Measurements from ENCODE around the gene IGDCC3.
A peak's percentile ranks its signal among the peaks of the same experiment; 100 is the strongest.

The IGDCC3 gene

DNA sequence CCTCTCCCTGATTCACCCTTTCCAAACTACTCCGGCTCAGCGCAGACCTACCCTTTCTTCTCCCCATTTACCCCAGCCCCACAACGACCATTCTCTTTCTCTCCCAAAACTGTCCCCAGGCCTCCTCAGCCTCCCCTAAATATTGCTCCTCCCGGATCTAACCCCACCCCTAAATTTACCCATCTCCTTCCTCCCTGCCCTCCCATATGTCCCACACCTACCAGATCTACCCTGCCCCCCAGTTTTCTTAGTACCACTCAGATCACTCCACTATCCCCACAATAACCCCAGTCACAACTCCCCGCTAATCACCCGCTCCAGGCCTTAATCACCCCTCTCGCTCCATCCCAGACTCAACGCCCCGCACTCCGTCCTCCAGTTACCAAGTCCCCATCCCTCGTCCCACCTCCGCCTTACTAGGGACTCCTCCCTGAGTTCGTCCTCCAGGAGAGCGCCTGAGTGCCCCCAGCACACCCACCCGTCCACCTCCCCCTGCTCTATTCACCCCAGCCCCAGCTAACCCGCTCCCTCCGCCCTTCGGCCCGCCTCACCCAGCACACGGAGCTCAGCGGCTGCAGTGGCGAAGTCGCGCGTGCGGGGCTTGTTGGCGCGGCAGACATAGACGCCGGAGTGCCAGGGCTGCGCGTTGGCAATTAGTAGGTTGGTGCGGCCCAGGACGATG, 18.6 kb upstream of the IGDCC3 start:
- no CpG with 5 or more reads among the region's 34 CpGs for WGBS (ENCODE audit: insufficient coverage, insufficient read length)
- Histone ChIP-seq H3K4me1 (ENCODE audit: control insufficient read depth, insufficient read depth, low read length) (peaks cover 4% of the 10 kb centered on the region; the same call in 1 of the 2 replicates), H3K9me3 (ENCODE audit: control insufficient read depth, insufficient read depth, low read length) (no peaks in the 10 kb centered on the region), H3K27ac (ENCODE audit: low read length) (no peak overlapping the region), H3K36me3 (ENCODE audit: control insufficient read depth, insufficient read depth, low read length) (no peaks in the 10 kb centered on the region; the same call in 1 of the 2 replicates), H3K4me3 (ENCODE audit: low read length) (peak overlapping the region; percentile 23; the same call in 1 of the 2 replicates), H3K27me3 (ENCODE audit: control insufficient read depth, insufficient read depth, low read length) (peaks cover 10% of the 10 kb centered on the region; the same call in 1 of the 2 replicates)
- DNase-seq (ENCODE audit: low read depth, low spot score) = no peak

DNA sequence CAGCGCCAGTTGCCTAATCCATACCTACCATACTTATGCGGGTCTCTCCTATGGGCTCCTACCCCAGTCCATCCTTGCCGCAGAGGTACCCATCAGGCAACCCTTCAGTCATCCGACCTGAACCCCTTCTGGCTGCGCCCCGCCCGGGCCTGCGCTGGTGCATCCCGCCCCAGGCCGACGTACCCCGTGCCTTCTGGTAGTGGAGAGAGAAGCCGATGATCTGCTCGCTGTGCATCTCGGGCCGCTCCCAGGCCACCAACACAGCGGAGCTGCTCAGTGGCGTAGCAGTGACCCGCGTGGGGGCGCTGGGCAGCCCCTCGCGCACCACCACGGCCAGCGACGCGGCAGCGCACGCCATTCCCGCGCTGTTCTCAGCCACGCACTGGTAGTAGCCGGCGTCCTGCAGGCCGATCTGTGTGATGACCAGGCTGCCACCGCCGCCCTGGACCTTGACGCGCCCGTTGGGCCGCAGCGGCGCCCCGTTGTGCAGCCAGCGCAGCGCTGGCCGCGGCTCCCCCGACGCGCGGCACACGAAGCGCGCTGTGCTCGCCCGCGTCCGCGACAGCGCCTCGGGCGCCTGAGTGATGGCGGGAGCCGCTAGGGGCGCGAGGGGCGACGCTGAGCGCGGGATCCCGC, 17.9 kb upstream of the IGDCC3 start:
- no CpG with 5 or more reads among the region's 72 CpGs for WGBS (ENCODE audit: insufficient coverage, insufficient read length)
- no peak for DNase-seq (ENCODE audit: low read depth, low spot score)
- H3K4me3 ChIP-seq (ENCODE audit: low read length) = peak overlapping the region; percentile 25; the same call in 1 of the 2 replicates

GRCh38 chr15:65394936-65395335, 17.1 kb upstream of the IGDCC3 start:
- Histone ChIP-seq H3K9me3 (ENCODE audit: control insufficient read depth, insufficient read depth, low read length) (no peaks in the 10 kb centered on the region), H3K27me3 (ENCODE audit: control insufficient read depth, insufficient read depth, low read length) (peaks cover 10% of the 10 kb centered on the region; the same call in 1 of the 2 replicates), H3K36me3 (ENCODE audit: control insufficient read depth, insufficient read depth, low read length) (peaks cover 2% of the 10 kb centered on the region; the same call in 1 of the 2 replicates), H3K4me3 (ENCODE audit: low read length) (no peak overlapping the region), H3K4me1 (ENCODE audit: control insufficient read depth, insufficient read depth, low read length) (no peaks in the 10 kb centered on the region), H3K27ac (ENCODE audit: low read length) (no peak overlapping the region)
- WGBS (ENCODE audit: insufficient coverage, insufficient read length) = no CpG with 5 or more reads among the region's 9 CpGs
- DNase-seq (ENCODE audit: low read depth, low spot score) = no peak

More for the DNA sequence above, 17.9 kb upstream of the IGDCC3 start:
- Histone ChIP-seq H3K27ac (ENCODE audit: low read length) (no peak overlapping the region), H3K9me3 (ENCODE audit: control insufficient read depth, insufficient read depth, low read length) (no peaks in the 10 kb centered on the region), H3K27me3 (ENCODE audit: control insufficient read depth, insufficient read depth, low read length) (peaks cover 10% of the 10 kb centered on the region; the same call in 1 of the 2 replicates), H3K4me1 (ENCODE audit: control insufficient read depth, insufficient read depth, low read length) (peaks cover 1% of the 10 kb centered on the region; the same call in 1 of the 2 replicates), H3K36me3 (ENCODE audit: control insufficient read depth, insufficient read depth, low read length) (no peaks in the 10 kb centered on the region; the same call in 1 of the 2 replicates)

DNA sequence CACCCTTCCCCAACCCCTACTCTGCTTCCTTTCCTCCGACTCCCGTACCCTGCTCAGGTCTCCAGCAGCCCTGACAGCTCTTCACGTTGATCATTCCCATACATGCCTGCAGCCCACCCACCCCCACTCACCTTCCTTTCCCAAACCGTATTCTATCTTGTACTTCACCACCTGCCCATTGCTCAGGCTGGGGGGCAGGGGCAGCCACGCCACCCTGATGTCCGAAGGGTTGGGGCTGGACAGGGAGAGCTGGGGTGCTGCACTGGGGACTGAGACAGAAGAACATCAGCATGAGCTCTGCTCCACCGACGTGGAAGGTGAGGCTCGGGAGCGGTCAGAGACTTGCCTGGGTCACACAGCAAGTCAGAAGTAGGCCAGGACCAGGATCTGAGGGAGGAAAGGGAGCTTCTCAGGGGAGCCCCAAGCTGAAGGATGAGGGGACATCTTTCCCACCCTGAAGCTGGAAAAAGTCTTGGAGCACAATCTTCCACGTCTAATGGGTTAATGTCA, 16.5 kb upstream of the IGDCC3 start:
- Histone ChIP-seq H3K4me1 (ENCODE audit: control insufficient read depth, insufficient read depth, low read length) (no peaks in the 10 kb centered on the region), H3K27me3 (ENCODE audit: control insufficient read depth, insufficient read depth, low read length) (peaks cover 10% of the 10 kb centered on the region; the same call in 1 of the 2 replicates), H3K9me3 (ENCODE audit: control insufficient read depth, insufficient read depth, low read length) (no peaks in the 10 kb centered on the region), H3K4me3 (ENCODE audit: low read length) (no peak overlapping the region), H3K36me3 (ENCODE audit: control insufficient read depth, insufficient read depth, low read length) (peaks cover 2% of the 10 kb centered on the region; the same call in 1 of the 2 replicates), H3K27ac (ENCODE audit: low read length) (no peak overlapping the region)
- DNase-seq (ENCODE audit: low read depth, low spot score) = no peak
- WGBS (ENCODE audit: insufficient coverage, insufficient read length) = 100% methylated on average over 1 of the region's 11 CpGs

DNA sequence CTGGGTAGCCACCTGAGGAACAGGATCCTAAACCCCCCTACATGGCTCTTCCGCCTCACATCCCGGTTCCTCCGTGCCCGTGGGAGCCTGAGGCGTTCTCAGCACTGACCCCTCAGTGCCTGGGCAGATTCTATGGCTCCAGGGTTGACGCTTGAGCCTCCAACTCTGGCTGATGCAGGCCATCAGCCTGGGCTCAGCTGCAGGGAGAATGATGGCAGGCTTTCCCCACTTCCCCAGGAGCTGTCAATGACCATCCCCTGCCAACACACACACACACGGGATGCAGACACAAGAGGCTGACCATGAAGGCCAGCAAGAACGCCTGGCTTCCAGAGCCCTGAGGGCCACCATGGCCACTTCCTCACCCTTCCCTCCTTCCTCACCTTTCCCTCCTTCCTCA, 15.8 kb upstream of the IGDCC3 start:
- peaks cover 8% of the 10 kb centered on the region for H3K36me3 ChIP-seq (ENCODE audit: control insufficient read depth, insufficient read depth, low read length)
- no peaks in the 10 kb centered on the region for H3K4me1 ChIP-seq (ENCODE audit: control insufficient read depth, insufficient read depth, low read length)
- no peaks in the 10 kb centered on the region for H3K9me3 ChIP-seq (ENCODE audit: control insufficient read depth, insufficient read depth, low read length)
- peaks cover 10% of the 10 kb centered on the region; the same call in 1 of the 2 replicates for H3K27me3 ChIP-seq (ENCODE audit: control insufficient read depth, insufficient read depth, low read length)
- DNase-seq (ENCODE audit: low read depth, low spot score) = no peak
- H3K4me3 ChIP-seq (ENCODE audit: low read length) = no peak overlapping the region
- H3K27ac ChIP-seq (ENCODE audit: low read length) = no peak overlapping the region
- WGBS (ENCODE audit: insufficient coverage, insufficient read length) = no CpG with 5 or more reads among the region's 8 CpGs

DNA sequence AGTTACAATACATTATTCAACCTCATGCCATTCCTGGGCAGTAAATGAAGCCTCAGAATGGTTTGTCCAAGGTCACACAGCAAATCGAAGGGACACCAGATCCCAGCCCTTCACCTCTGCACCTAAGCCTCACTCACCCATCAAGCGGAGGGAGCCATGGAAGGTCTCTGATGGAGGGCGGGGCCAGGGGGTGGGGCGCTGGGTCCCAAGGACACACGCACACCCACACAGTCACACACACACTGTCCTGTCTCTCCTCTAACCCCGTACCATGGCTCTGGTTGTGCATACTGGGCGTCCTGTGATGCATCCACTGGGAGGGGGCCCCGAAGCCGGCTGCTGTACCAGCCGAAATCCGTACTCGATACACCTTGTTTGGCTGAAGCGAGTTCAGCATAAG, 15.3 kb upstream of the IGDCC3 start:
- H3K27ac ChIP-seq (ENCODE audit: low read length) = no peak overlapping the region
- peaks cover 10% of the 10 kb centered on the region; the same call in 1 of the 2 replicates for H3K27me3 ChIP-seq (ENCODE audit: control insufficient read depth, insufficient read depth, low read length)
- H3K4me1 ChIP-seq (ENCODE audit: control insufficient read depth, insufficient read depth, low read length) = no peaks in the 10 kb centered on the region
- no peak overlapping the region for H3K4me3 ChIP-seq (ENCODE audit: low read length)
- H3K9me3 ChIP-seq (ENCODE audit: control insufficient read depth, insufficient read depth, low read length) = no peaks in the 10 kb centered on the region
- peaks cover 11% of the 10 kb centered on the region for H3K36me3 ChIP-seq (ENCODE audit: control insufficient read depth, insufficient read depth, low read length)
- WGBS (ENCODE audit: insufficient coverage, insufficient read length) = no CpG with 5 or more reads among the region's 13 CpGs
- DNase-seq (ENCODE audit: low read depth, low spot score) = no peak

GRCh38 chr15:65392368-65392767, 14.6 kb upstream of the IGDCC3 start:
- Histone ChIP-seq H3K4me3 (ENCODE audit: low read length) (no peak overlapping the region), H3K4me1 (ENCODE audit: control insufficient read depth, insufficient read depth, low read length) (no peaks in the 10 kb centered on the region), H3K9me3 (ENCODE audit: control insufficient read depth, insufficient read depth, low read length) (no peaks in the 10 kb centered on the region), H3K36me3 (ENCODE audit: control insufficient read depth, insufficient read depth, low read length) (peaks cover 11% of the 10 kb centered on the region), H3K27ac (ENCODE audit: low read length) (no peak overlapping the region), H3K27me3 (ENCODE audit: control insufficient read depth, insufficient read depth, low read length) (peaks cover 10% of the 10 kb centered on the region; the same call in 1 of the 2 replicates)
- WGBS (ENCODE audit: insufficient coverage, insufficient read length) = no CpG with 5 or more reads among the region's 2 CpGs
- DNase-seq (ENCODE audit: low read depth, low spot score) = no peak

DNA sequence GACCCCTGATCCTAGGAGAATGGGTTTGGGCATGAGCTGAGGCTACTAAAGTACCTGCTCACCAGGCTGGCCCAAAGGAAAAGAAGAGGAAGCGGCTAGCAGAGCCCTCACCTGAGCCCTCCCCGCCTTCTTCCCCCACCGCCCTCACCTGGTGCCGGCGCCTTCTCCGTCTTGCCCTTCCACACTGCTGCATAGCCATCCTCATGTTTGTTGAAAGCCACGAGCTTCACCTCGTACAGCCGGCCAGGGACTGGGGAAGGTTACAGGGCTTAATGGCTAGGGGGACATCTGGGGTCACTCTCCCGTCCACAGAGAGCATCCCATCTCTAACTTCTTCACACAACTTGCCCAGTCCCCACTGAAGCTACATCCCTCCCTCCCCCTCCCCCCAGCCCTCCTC, 13.9 kb upstream of the IGDCC3 start:
- no peaks in the 10 kb centered on the region for H3K4me1 ChIP-seq (ENCODE audit: control insufficient read depth, insufficient read depth, low read length)
- DNase-seq (ENCODE audit: low read depth, low spot score) = no peak
- H3K9me3 ChIP-seq (ENCODE audit: control insufficient read depth, insufficient read depth, low read length) = no peaks in the 10 kb centered on the region
- WGBS (ENCODE audit: insufficient coverage, insufficient read length) = no CpG with 5 or more reads among the region's 10 CpGs
- peaks cover 11% of the 10 kb centered on the region for H3K36me3 ChIP-seq (ENCODE audit: control insufficient read depth, insufficient read depth, low read length)
- no peak overlapping the region for H3K27ac ChIP-seq (ENCODE audit: low read length)
- peaks cover 7% of the 10 kb centered on the region; the same call in 1 of the 2 replicates for H3K27me3 ChIP-seq (ENCODE audit: control insufficient read depth, insufficient read depth, low read length)
- H3K4me3 ChIP-seq (ENCODE audit: low read length) = no peak overlapping the region

- WGBS (ENCODE audit: insufficient coverage, insufficient read length) = no CpG with 5 or more reads among the region's 1 CpG
- peaks cover 14% of the 10 kb centered on the region for H3K36me3 ChIP-seq (ENCODE audit: control insufficient read depth, insufficient read depth, low read length)
- peaks cover under 1% of the 10 kb centered on the region; the same call in 1 of the 2 replicates for H3K4me1 ChIP-seq (ENCODE audit: control insufficient read depth, insufficient read depth, low read length)
- H3K27ac ChIP-seq (ENCODE audit: low read length) = no peak overlapping the region
- no peak overlapping the region for H3K4me3 ChIP-seq (ENCODE audit: low read length)
- peaks cover 2% of the 10 kb centered on the region; the same call in 1 of the 2 replicates for H3K27me3 ChIP-seq (ENCODE audit: control insufficient read depth, insufficient read depth, low read length)
- no peak for DNase-seq (ENCODE audit: low read depth, low spot score)
- no peaks in the 10 kb centered on the region for H3K9me3 ChIP-seq (ENCODE audit: control insufficient read depth, insufficient read depth, low read length)
Measured at GRCh38 chr15:65390447-65390846, 12.6 kb upstream of the IGDCC3 start.

DNA sequence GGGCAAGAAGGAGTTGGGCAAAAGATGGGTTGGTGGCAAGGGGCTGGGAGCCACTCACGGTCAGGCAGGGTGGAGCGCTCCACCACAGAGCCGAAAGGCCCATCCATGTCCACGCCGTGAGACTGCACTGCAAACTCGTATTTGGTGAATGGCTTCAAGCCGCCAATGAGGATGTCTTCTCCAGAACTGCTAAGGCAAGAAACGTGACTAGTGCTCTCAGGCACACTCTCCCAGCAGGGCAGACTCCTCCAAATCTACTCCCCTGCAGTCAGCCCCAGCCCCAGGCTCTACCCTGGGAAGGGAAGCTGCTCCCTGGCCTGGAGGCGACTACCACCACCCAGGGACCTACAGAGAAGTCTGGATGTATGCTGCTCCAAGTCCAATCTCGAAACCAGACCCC, 11.4 kb upstream of the IGDCC3 start:
- no CpG with 5 or more reads among the region's 10 CpGs for WGBS (ENCODE audit: insufficient coverage, insufficient read length)
- Histone ChIP-seq H3K9me3 (ENCODE audit: control insufficient read depth, insufficient read depth, low read length) (no peaks in the 10 kb centered on the region), H3K36me3 (ENCODE audit: control insufficient read depth, insufficient read depth, low read length) (peaks cover 15% of the 10 kb centered on the region), H3K27me3 (ENCODE audit: control insufficient read depth, insufficient read depth, low read length) (no peaks in the 10 kb centered on the region), H3K27ac (ENCODE audit: low read length) (no peak overlapping the region), H3K4me1 (ENCODE audit: control insufficient read depth, insufficient read depth, low read length) (peaks cover 5% of the 10 kb centered on the region; the same call in 1 of the 2 replicates), H3K4me3 (ENCODE audit: low read length) (no peak overlapping the region)
- no peak for DNase-seq (ENCODE audit: low read depth, low spot score)
